Measurements from ENCODE around the gene USB1. TPM values are rescaled to one million over a fixed set of nuclear protein-coding genes. Genes with fewer than 3 reads are reported as not detected.

Gene USB1
- total and polyA plus RNA-seq, 4 donors: 8.9 to 40.7 (median 28.3) TPM

DNA sequence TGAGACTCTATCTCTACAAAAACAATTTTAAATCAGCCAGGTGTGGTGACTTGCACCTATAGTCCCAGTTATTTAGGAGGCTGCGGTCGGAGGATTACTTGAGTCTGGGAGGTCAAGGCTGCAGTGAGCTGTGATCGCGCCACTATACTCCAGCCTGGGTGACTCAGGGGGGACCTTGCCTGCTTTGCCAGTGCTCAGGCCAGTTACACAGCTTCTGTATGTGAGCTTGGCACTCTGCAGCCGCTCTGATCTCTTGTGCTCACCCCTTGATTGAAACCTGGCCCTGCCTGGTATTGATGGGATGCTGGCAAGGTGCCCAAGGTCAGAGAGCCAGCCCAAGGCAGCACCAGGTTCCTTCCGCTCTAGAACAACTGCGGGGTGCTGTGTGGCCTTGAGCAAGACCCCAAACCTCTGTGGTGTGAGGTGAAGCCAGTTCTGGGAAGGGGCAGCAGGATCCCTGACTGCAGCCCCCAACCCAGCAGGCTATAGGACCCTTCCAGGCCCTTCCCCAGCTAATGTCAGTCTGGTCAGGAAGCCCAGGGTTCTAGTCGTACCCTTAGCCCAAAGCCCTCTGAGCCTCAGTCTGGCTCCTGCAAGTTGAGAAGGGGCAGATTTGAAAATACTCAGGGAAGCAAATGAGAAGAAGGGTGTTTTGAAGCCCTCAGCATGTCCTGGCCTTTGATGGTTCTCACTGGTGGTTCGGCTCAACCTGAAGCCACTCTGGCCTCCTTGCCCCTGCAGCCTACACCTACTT is 43.2 kb downstream of the USB1 start:
- Histone ChIP-seq H3K9me3 (ENCODE audit: control insufficient read depth in 4 of 4, low read length in 3 of 4) (no peaks in the 10 kb centered on the region), H3K4me1 (ENCODE audit: control insufficient read depth in 4 of 4, insufficient read depth in 4 of 4, low read length in 3 of 4) (peaks cover 0 to 9% (median 5%) of the 10 kb centered on the region in 4 donors), H3K9ac (ENCODE audit: low read depth in 1 of 2, low read length in 2 of 2) (no peak overlapping the region), H3K4me3 (ENCODE audit: low read depth in 1 of 3, low read length in 3 of 3) (no peak overlapping the region), H3K27ac (ENCODE audit: low read depth in 1 of 2, low read length in 2 of 2) (no peak overlapping the region), H3K36me3 (ENCODE audit: control insufficient read depth in 4 of 4, insufficient read depth in 3 of 4, low read depth in 1 of 4, low read length in 3 of 4) (peaks cover 15 to 49% (median 27%) of the 10 kb centered on the region in 4 donors), H3K27me3 (ENCODE audit: control insufficient read depth in 4 of 4, insufficient read depth in 4 of 4, low read length in 3 of 4) (no peaks in the 10 kb centered on the region)
- TF ChIP-seq TAF1 (conservative IDR thresholded peaks at IDR 0.05) (no peak), SP1 (IDR thresholded peaks at IDR 0.05) (no peak), GABPA (IDR thresholded peaks at IDR 0.05 in 1 of 2, conservative IDR thresholded peaks at IDR 0.05 in 1 of 2) (no peak), FOXA1 (IDR thresholded peaks at IDR 0.05) (no peak), RAD21 (IDR thresholded peaks at IDR 0.05) (no peak), HNF4G (IDR thresholded peaks at IDR 0.05) (no peak), YY1 (IDR thresholded peaks at IDR 0.05) (no peak)
- TF ChIP-seq, protein P1, sequence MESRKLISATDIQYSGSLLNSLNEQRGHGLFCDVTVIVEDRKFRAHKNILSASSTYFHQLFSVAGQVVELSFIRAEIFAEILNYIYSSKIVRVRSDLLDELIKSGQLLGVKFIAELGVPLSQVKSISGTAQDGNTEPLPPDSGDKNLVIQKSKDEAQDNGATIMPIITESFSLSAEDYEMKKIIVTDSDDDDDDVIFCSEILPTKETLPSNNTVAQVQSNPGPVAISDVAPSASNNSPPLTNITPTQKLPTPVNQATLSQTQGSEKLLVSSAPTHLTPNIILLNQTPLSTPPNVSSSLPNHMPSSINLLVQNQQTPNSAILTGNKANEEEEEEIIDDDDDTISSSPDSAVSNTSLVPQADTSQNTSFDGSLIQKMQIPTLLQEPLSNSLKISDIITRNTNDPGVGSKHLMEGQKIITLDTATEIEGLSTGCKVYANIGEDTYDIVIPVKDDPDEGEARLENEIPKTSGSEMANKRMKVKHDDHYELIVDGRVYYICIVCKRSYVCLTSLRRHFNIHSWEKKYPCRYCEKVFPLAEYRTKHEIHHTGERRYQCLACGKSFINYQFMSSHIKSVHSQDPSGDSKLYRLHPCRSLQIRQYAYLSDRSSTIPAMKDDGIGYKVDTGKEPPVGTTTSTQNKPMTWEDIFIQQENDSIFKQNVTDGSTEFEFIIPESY (IDR thresholded peaks at IDR 0.05): no peak
- TF ChIP-seq, protein P2, sequence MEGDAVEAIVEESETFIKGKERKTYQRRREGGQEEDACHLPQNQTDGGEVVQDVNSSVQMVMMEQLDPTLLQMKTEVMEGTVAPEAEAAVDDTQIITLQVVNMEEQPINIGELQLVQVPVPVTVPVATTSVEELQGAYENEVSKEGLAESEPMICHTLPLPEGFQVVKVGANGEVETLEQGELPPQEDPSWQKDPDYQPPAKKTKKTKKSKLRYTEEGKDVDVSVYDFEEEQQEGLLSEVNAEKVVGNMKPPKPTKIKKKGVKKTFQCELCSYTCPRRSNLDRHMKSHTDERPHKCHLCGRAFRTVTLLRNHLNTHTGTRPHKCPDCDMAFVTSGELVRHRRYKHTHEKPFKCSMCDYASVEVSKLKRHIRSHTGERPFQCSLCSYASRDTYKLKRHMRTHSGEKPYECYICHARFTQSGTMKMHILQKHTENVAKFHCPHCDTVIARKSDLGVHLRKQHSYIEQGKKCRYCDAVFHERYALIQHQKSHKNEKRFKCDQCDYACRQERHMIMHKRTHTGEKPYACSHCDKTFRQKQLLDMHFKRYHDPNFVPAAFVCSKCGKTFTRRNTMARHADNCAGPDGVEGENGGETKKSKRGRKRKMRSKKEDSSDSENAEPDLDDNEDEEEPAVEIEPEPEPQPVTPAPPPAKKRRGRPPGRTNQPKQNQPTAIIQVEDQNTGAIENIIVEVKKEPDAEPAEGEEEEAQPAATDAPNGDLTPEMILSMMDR (IDR thresholded peaks at IDR 0.05; ENCODE audit: low read depth, low read length, missing input control): no peak
- TF ChIP-seq, protein P3, sequence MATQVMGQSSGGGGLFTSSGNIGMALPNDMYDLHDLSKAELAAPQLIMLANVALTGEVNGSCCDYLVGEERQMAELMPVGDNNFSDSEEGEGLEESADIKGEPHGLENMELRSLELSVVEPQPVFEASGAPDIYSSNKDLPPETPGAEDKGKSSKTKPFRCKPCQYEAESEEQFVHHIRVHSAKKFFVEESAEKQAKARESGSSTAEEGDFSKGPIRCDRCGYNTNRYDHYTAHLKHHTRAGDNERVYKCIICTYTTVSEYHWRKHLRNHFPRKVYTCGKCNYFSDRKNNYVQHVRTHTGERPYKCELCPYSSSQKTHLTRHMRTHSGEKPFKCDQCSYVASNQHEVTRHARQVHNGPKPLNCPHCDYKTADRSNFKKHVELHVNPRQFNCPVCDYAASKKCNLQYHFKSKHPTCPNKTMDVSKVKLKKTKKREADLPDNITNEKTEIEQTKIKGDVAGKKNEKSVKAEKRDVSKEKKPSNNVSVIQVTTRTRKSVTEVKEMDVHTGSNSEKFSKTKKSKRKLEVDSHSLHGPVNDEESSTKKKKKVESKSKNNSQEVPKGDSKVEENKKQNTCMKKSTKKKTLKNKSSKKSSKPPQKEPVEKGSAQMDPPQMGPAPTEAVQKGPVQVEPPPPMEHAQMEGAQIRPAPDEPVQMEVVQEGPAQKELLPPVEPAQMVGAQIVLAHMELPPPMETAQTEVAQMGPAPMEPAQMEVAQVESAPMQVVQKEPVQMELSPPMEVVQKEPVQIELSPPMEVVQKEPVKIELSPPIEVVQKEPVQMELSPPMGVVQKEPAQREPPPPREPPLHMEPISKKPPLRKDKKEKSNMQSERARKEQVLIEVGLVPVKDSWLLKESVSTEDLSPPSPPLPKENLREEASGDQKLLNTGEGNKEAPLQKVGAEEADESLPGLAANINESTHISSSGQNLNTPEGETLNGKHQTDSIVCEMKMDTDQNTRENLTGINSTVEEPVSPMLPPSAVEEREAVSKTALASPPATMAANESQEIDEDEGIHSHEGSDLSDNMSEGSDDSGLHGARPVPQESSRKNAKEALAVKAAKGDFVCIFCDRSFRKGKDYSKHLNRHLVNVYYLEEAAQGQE (IDR thresholded peaks at IDR 0.05): no peak
- WGBS: 79% methylated on average over 9 of the region's 9 CpGs
- no peak for DNase-seq (ENCODE audit: low spot score)

DNA sequence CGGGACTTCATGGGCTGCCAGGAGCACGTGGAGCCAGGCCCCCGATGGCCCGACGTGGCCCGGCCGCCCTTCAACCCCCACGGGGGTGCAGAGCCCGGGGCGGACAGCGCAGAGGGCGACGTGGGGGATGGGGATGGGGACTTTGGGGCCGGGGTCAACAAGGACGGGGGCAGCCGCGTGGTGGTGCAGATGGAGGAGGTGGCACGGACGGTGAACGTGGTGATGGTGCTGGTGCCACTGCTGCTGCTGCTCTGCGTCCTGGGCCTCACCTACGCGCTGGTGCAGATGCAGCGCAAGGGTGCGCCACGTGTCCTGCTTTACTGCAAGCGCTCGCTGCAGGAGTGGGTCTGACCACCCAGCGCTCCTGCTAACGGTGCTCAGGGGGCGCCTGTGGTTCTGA is 43.9 kb downstream of the USB1 start:
- Histone ChIP-seq H3K4me3 (ENCODE audit: low read depth in 1 of 3, low read length in 3 of 3) (no peak overlapping the region), H3K27me3 (ENCODE audit: control insufficient read depth in 4 of 4, insufficient read depth in 4 of 4, low read length in 3 of 4) (no peaks in the 10 kb centered on the region), H3K27ac (ENCODE audit: low read depth in 1 of 2, low read length in 2 of 2) (no peak overlapping the region), H3K9ac (ENCODE audit: low read depth in 1 of 2, low read length in 2 of 2) (no peak overlapping the region), H3K4me1 (ENCODE audit: control insufficient read depth in 4 of 4, insufficient read depth in 4 of 4, low read length in 3 of 4) (peaks cover 0 to 9% (median 5%) of the 10 kb centered on the region in 4 donors), H3K9me3 (ENCODE audit: control insufficient read depth in 4 of 4, low read length in 3 of 4) (no peaks in the 10 kb centered on the region), H3K36me3 (ENCODE audit: control insufficient read depth in 4 of 4, insufficient read depth in 3 of 4, low read depth in 1 of 4, low read length in 3 of 4) (peaks cover 11 to 42% (median 25%) of the 10 kb centered on the region in 4 donors)
- no peak for DNase-seq (ENCODE audit: low spot score)
- 94% methylated on average over 31 of the region's 31 CpGs for WGBS
- TF ChIP-seq HNF4G (IDR thresholded peaks at IDR 0.05) (no peak), FOXA2 (IDR thresholded peaks at IDR 0.05) (no peak), FOXA1 (IDR thresholded peaks at IDR 0.05) (no peak), RXRA (IDR thresholded peaks at IDR 0.05) (no peak), JUND (IDR thresholded peaks at IDR 0.05) (no peak), EGR1 (IDR thresholded peaks at IDR 0.05; ENCODE audit: low read depth in 2 of 2) (no peak), NR2F2 (IDR thresholded peaks at IDR 0.05) (no peak), YY1 (IDR thresholded peaks at IDR 0.05) (no peak), RAD21 (IDR thresholded peaks at IDR 0.05) (no peak), HNF4A (conservative IDR thresholded peaks at IDR 0.05) (no peak), TAF1 (conservative IDR thresholded peaks at IDR 0.05) (no peak)
- TF ChIP-seq, protein P4, sequence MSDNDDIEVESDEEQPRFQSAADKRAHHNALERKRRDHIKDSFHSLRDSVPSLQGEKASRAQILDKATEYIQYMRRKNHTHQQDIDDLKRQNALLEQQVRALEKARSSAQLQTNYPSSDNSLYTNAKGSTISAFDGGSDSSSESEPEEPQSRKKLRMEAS (IDR thresholded peaks at IDR 0.05): no peak
- TF ChIP-seq, protein P5, sequence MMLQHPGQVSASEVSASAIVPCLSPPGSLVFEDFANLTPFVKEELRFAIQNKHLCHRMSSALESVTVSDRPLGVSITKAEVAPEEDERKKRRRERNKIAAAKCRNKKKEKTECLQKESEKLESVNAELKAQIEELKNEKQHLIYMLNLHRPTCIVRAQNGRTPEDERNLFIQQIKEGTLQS (IDR thresholded peaks at IDR 0.05): no peak
- TF ChIP-seq, protein P2 (IDR thresholded peaks at IDR 0.05; ENCODE audit: low read depth, low read length, missing input control): no peak

All from liver (tissue), 9 donors.